Activated CD8-positive, alpha-beta T cell treated with anti-CD3 and anti-CD28 coated beads, Interleukin-2, amount 10 ng/mL, durations not matched to agents 7 days and 5 days (primary cell): Measurements from ENCODE around the gene PRKACG. TPM values are rescaled to one million over a fixed set of nuclear protein-coding genes. Genes with fewer than 3 reads are reported as not detected.

Experiments
- ATAC-seq: fragments of 150-1000 bp; cut with Tn5 transposase; one replicate; pipeline ENCODE4 v1.10.0; 2021; ENCODE audit warnings: moderate library complexity
- CTCF ChIA-PET: fragments of 350-600 bp; sonication (Branson Sonifier 250); formaldehyde crosslinking; loops from one replicate; lab custom pipeline; 2021; ENCODE audit warnings: antibody characterized with exemption; lab: Charles Lee
- POLR2A ChIA-PET: fragments of 350-600 bp; sonication (Branson Sonifier 250); formaldehyde crosslinking; loops from one replicate; lab custom pipeline; 2021; ENCODE audit warnings: antibody characterized with exemption; lab: Charles Lee
- DNase-seq: peaks from one replicate; pipeline ENCODE4 v3.0.0-alpha.2; 2020
- H3K27ac Mint-ChIP-seq: one replicate; pipeline ENCODE4 v1.8.0; 2021; ENCODE audit warnings: mild to moderate bottlenecking, mixed read lengths
- H3K27me3 Mint-ChIP-seq: one replicate; pipeline ENCODE4 v1.8.0; 2021; ENCODE audit warnings: low read depth, mixed read lengths
- H3K36me3 Mint-ChIP-seq: one replicate; pipeline ENCODE4 v1.8.0; 2021; ENCODE audit warnings: low read depth, mixed read lengths
- H3K4me1 Mint-ChIP-seq: one replicate; pipeline ENCODE4 v1.8.0; 2021; ENCODE audit warnings: low read depth, mixed read lengths
- H3K4me3 Mint-ChIP-seq: one replicate; pipeline ENCODE4 v1.8.0; 2021; ENCODE audit warnings: mild to moderate bottlenecking, mixed read lengths
- H3K9me3 Mint-ChIP-seq: one replicate; pipeline ENCODE4 v1.8.0; 2022; ENCODE audit warnings: mixed read lengths; ENCODE audit not compliant: insufficient read depth
- total RNA-seq, 2 experiments: library from RNA; stranded (reverse); gene quantifications; one replicate each; pipeline ENCODE4 v1.2.3, GENCODE V29; 2021

Gene PRKACG
- total RNA-seq, 2 experiments from 2014 or later, result not detected

DNA sequence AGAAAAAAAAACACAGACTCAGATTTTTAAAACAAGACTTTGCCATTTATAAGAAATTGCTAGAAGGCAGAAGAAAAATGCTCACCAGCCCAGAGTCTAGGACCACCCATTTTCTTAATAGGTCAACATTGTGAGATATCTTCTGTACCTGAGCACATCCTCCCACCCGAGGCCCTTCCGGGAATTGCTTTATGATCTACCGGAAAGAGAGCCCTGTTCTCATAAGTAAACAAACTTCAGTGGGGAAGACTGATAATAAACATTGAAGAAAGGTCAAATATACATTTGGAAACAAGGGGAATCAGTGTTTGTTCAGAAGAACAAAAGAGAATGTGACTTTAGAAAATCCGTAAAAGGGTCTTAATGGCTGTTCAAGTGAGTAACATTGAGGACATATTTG, 44.4 kb downstream of the PRKACG start:
- no peaks in the 10 kb centered on the region for H3K36me3 Mint-ChIP-seq
- H3K4me1 Mint-ChIP-seq, result peaks cover 11% of the 10 kb centered on the region
- ChIA-PET POLR2A (no interaction called here), CTCF (no interaction called here)
- H3K27me3 Mint-ChIP-seq, result peaks cover 6% of the 10 kb centered on the region
- no peaks in the 10 kb centered on the region for H3K9me3 Mint-ChIP-seq
- DNase-seq, result no peak
- ATAC-seq, result no peak
- no peak overlapping the region for H3K27ac Mint-ChIP-seq
- no peak overlapping the region for H3K4me3 Mint-ChIP-seq

DNA sequence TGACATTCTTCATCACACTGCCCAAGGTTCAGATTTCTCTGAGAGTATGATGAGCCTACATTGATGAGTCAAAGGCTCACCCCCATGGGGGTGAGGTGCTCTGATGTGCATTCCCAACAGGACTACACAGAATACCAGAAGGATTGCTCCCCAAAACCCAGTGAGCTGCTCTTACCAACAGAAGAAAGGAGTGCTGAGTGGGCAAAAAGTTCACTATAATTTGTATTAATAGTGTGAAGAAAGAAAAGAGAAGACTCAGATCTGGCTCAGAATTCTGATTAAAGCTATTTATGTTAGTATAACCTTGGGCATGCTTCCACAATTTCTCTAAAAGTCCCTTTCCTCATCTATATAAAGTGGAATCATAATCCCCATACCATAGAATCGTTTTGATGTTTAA, 46.1 kb downstream of the PRKACG start:
- CTCF ChIA-PET, result interaction anchor here (1.0 to 2.0 kb wide), 4 partner anchors 11 to 408 kb away, joined by 3 to 5 read pairs (median 4); no protein-coding TSS in a partner anchor
- Mint-ChIP-seq H3K36me3 (no peaks in the 10 kb centered on the region), H3K4me1 (peaks cover 7% of the 10 kb centered on the region), H3K4me3 (no peak overlapping the region), H3K27ac (no peak overlapping the region), H3K27me3 (peaks cover 7% of the 10 kb centered on the region), H3K9me3 (no peaks in the 10 kb centered on the region)
- POLR2A ChIA-PET, result no interaction called here
- DNase-seq (no peak), ATAC-seq (no peak)

DNA sequence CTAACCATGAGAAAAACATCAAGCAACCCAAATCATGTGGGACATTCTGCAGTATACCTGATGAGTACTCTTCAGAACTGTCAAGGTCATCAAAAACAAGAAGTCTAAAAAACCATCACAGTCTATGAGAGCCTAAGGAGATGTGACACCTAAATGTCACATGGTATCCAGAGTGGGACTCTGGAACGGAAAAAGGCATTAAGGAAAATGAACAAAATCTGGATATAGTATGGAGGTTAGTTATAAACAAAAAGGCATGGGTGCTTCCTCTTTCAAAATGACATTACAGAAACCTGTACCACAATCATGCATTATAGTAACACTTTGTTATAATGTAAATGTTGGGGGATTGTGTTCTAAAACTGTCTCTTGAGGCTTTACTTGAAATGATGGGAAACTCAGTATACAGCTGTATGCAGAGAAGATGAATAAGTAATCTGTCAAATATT, 47.4 kb downstream of the PRKACG start:
- DNase-seq (no peak), ATAC-seq (no peak)
- Mint-ChIP-seq H3K4me1 (peaks cover 2% of the 10 kb centered on the region), H3K27ac (no peak overlapping the region), H3K27me3 (peaks cover 7% of the 10 kb centered on the region), H3K9me3 (no peaks in the 10 kb centered on the region), H3K4me3 (no peak overlapping the region), H3K36me3 (no peaks in the 10 kb centered on the region)
- ChIA-PET POLR2A (no interaction called here), CTCF (interaction anchor here (0.8 to 1.4 kb wide), 3 partner anchors 17 to 162 kb away, joined by 3 to 4 read pairs (median 3); no protein-coding TSS in a partner anchor)

DNA sequence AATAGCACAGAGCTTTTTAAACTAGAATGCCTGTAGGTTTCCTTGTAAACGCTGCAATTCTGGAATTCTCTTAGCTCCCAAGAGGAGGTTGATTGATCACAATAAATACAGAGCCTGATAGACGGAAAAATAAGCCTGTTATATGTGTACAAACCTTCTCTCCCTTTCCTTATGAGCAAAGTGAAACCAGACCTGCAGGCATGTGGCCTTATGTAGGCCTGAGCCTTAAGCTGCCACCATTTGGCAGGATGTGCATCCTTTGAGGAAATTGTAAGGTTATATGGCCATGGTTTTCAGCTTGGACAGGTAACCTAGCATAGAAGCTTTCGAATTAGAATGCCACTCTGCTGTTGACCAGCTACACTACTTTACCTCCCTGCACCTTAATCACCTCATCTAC, 49.1 kb downstream of the PRKACG start:
- DNase-seq (no peak), ATAC-seq (no peak)
- ChIA-PET CTCF (interaction anchor here (0.9 to 3.0 kb wide), 5 partner anchors 10 to 45 kb away, joined by 3 to 13 read pairs (median 6); no protein-coding TSS in a partner anchor), POLR2A (no interaction called here)
- Mint-ChIP-seq H3K4me3 (no peak overlapping the region), H3K4me1 (no peaks in the 10 kb centered on the region), H3K27ac (no peak overlapping the region), H3K36me3 (no peaks in the 10 kb centered on the region), H3K9me3 (no peaks in the 10 kb centered on the region), H3K27me3 (peaks cover 15% of the 10 kb centered on the region)

DNA sequence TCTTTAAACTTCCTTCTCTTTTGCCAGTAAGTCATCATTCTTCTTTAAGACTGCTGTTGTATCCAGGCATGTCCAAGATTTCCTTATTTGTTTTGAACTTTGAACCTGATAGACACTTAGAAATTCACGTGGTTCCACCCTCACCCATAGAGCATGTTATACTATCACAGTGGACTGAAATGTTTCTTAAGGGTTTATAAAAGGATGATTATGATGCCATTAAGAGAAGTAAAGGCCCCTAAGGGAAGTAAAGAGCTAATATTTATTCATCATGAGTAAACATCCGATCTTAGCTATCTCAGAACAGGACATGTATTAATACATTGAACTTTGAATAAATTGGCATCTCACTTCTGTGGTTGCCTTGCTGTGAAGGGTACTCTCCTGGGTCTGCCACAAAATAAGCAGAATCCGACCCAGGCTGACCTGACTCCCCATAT, 49.8 kb downstream of the PRKACG start:
- H3K27ac Mint-ChIP-seq, result no peak overlapping the region
- no peak for ATAC-seq
- H3K27me3 Mint-ChIP-seq, result peaks cover 16% of the 10 kb centered on the region
- H3K4me1 Mint-ChIP-seq, result no peaks in the 10 kb centered on the region
- no peak overlapping the region for H3K4me3 Mint-ChIP-seq
- H3K36me3 Mint-ChIP-seq, result no peaks in the 10 kb centered on the region
- POLR2A ChIA-PET, result no interaction called here
- DNase-seq, result no peak
- CTCF ChIA-PET, result interaction anchor here (0.9 to 3.0 kb wide), 5 partner anchors 10 to 44 kb away, joined by 3 to 13 read pairs (median 6); no protein-coding TSS in a partner anchor
- no peaks in the 10 kb centered on the region for H3K9me3 Mint-ChIP-seq

DNA sequence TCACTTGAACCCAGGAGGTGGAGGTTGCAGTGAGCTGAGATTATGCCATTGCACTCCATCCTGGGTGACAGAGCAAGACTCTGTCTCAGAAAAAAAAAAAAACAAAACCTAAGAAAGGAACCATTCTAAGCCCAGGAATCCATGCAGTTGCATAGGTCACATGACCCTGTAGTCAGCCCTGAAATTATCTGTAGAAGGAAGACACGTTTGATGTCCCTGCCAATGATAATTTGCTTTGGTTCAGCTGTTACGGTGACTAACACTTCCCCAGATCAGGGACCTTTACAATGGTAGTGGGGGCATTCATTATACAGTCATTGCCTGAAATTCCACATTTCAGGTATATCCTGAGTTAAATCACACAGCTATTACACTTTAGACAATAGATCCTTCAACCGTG, 50.5 kb downstream of the PRKACG start:
- no peaks in the 10 kb centered on the region for H3K36me3 Mint-ChIP-seq
- H3K27me3 Mint-ChIP-seq, result peaks cover 16% of the 10 kb centered on the region
- CTCF ChIA-PET, result interaction anchor here (0.6 to 3.0 kb wide), 4 partner anchors 9 to 36 kb away, joined by 3 to 13 read pairs (median 10); no protein-coding TSS in a partner anchor

More for the DNA sequence above, 50.5 kb downstream of the PRKACG start:
- no peak for DNase-seq
- no peaks in the 10 kb centered on the region for H3K9me3 Mint-ChIP-seq
- H3K27ac Mint-ChIP-seq, result no peak overlapping the region
- H3K4me1 Mint-ChIP-seq, result no peaks in the 10 kb centered on the region
- POLR2A ChIA-PET, result no interaction called here
- H3K4me3 Mint-ChIP-seq, result no peak overlapping the region
- ATAC-seq, result no peak

Other genes with a start within 250 kb of the PRKACG start
- gene FXN, start 21.6 kb upstream of the PRKACG start, total RNA-seq, result 10 to 100 TPM; 21.7 to 23.2 TPM
- 1 to 10 TPM; 6.2 to 7.0 TPM for gene TJP2, start 160.2 kb upstream of the PRKACG start, total RNA-seq